HepG2 (cell line): ENCODE data around the gene KANSL1L. TPM values are rescaled to one million over a fixed set of nuclear protein-coding genes. Genes with fewer than 3 reads are reported as not detected.

Source experiments
- ARID2 ChIP-seq: sonication (generic); formaldehyde crosslinking; IDR thresholded peaks from 2 replicates; pipeline ENCODE4 v1.8.1; 2022; ENCODE audit warnings: mild to moderate bottlenecking, missing genetic modification reagents, borderline replicate concordance
- ARNT ChIP-seq: fragments of 450-650 bp; IDR thresholded peaks from 2 replicates; pipeline ENCODE4 v1.6.1; 2017
- CEBPG ChIP-seq: IDR thresholded peaks from 2 replicates; pipeline ENCODE4 v1.6.1; 2016
- CHD2 ChIP-seq: IDR thresholded peaks from 2 replicates; pipeline ENCODE4 v1.6.1; 2011; ENCODE audit warnings: low read depth, low read length, improper control_type of control experiment
- FOXK1 ChIP-seq: sonication (generic); formaldehyde crosslinking; IDR thresholded peaks from 2 replicates; pipeline ENCODE4 v1.4.0; 2020; ENCODE audit warnings: low read depth, missing genetic modification reagents, borderline replicate concordance
- GABPB1 ChIP-seq: IDR thresholded peaks from 2 replicates; pipeline ENCODE4 v1.6.1; 2016; ENCODE audit warnings: mild to moderate bottlenecking, missing genetic modification reagents, moderate library complexity, missing compliant biosample characterization
- MAFF ChIP-seq: IDR thresholded peaks from 2 replicates; pipeline ENCODE4 v1.6.1; 2011; ENCODE audit warnings: low read depth, low read length, improper control_type of control experiment
- NR3C1 ChIP-seq: sonication (generic); formaldehyde crosslinking; IDR thresholded peaks from 2 replicates; pipeline ENCODE4 v1.4.0; 2020; ENCODE audit warnings: missing genetic modification reagents
- POLR2G ChIP-seq: fragments of 200-400 bp; formaldehyde crosslinking; IDR thresholded peaks from 2 replicates; pipeline ENCODE4 v1.6.1; 2018; ENCODE audit warnings: mild to moderate bottlenecking, low read depth, low read length, moderate library complexity
- RARG ChIP-seq: sonication (generic); formaldehyde crosslinking; IDR thresholded peaks from 2 replicates; pipeline ENCODE4 v1.4.0; 2020; ENCODE audit warnings: low read depth, mild to moderate bottlenecking, missing genetic modification reagents
- RBM39 ChIP-seq: fragments of 200-400 bp; formaldehyde crosslinking; IDR thresholded peaks from one replicate; pipeline ENCODE4 v1.6.1; 2018; ENCODE audit warnings: antibody characterized with exemption, mild to moderate bottlenecking, low read depth, low read length; ENCODE audit not compliant: poor library complexity, severe bottlenecking
- SMAD1 ChIP-seq: sonication (generic); formaldehyde crosslinking; IDR thresholded peaks from 2 replicates; pipeline ENCODE4 v1.4.0; 2020; ENCODE audit warnings: missing genetic modification reagents, low read depth, mild to moderate bottlenecking, borderline replicate concordance
- TCF7 ChIP-seq: sonication (generic); IDR thresholded peaks from 2 replicates; pipeline ENCODE4 v1.6.1; 2016; ENCODE audit warnings: antibody characterized with exemption, low read depth
- ZBTB2 ChIP-seq: sonication (generic); formaldehyde crosslinking; IDR thresholded peaks from 2 replicates; pipeline ENCODE4 v1.8.0; 2022; ENCODE audit warnings: low read depth, missing genetic modification reagents
- ZBTB49 ChIP-seq: sonication (generic); formaldehyde crosslinking; IDR thresholded peaks from 2 replicates; pipeline ENCODE4 v1.4.0; 2020; ENCODE audit warnings: missing genetic modification reagents, borderline replicate concordance
- ZFP82 ChIP-seq: sonication (generic); formaldehyde crosslinking; IDR thresholded peaks from 2 replicates; pipeline ENCODE4 v1.5.1; 2020; ENCODE audit warnings: mild to moderate bottlenecking, missing genetic modification reagents, borderline replicate concordance
- ZMYM4 ChIP-seq: sonication (generic); formaldehyde crosslinking; IDR thresholded peaks from 2 replicates; pipeline ENCODE4 v1.8.1; 2023; ENCODE audit warnings: mild to moderate bottlenecking, missing genetic modification reagents
- ZNF256 ChIP-seq: sonication (generic); formaldehyde crosslinking; conservative IDR thresholded peaks from 2 replicates; pipeline ENCODE4 v1.4.0; 2020; ENCODE audit warnings: missing genetic modification reagents
- ZNF430 ChIP-seq: sonication (generic); formaldehyde crosslinking; IDR thresholded peaks from 2 replicates; pipeline ENCODE4 v1.9.0; 2021; ENCODE audit warnings: mild to moderate bottlenecking, missing genetic modification reagents
- ZNF615 ChIP-seq: sonication (generic); formaldehyde crosslinking; IDR thresholded peaks from 2 replicates; pipeline ENCODE4 v1.5.0; 2020; ENCODE audit warnings: mild to moderate bottlenecking, missing genetic modification reagents, borderline replicate concordance
- ZNF703 ChIP-seq: sonication (generic); formaldehyde crosslinking; IDR thresholded peaks from 2 replicates; pipeline ENCODE4 v1.5.1; 2020; ENCODE audit warnings: missing genetic modification reagents, mild to moderate bottlenecking, moderate library complexity, borderline replicate concordance
- ZNF83 ChIP-seq: sonication (generic); formaldehyde crosslinking; IDR thresholded peaks from 2 replicates; pipeline ENCODE4 v1.4.0; 2020; ENCODE audit warnings: missing genetic modification reagents, mild to moderate bottlenecking, borderline replicate concordance
- ZNF891 ChIP-seq: sonication (generic); formaldehyde crosslinking; IDR thresholded peaks from 2 replicates; pipeline ENCODE4 v1.5.0; 2020; ENCODE audit warnings: mild to moderate bottlenecking, missing genetic modification reagents
- ZZZ3 ChIP-seq: sonication (generic); formaldehyde crosslinking; IDR thresholded peaks from 2 replicates; pipeline ENCODE4 v1.4.0; 2020; ENCODE audit warnings: missing genetic modification reagents, mild to moderate bottlenecking, borderline replicate concordance
- polyA plus RNA-seq, 8 experiments: library from polyadenylated mRNA; depleted of rRNA in 3 of 8; stranded (reverse) in 7 of 8; unstranded in 1 of 8; fragments of >200 nt; fragmentation: Illumina TruSeq in 4 of 8; extraction: Trizol in 4 of 8; gene quantifications; 2 replicates each; pipeline versions ENCODE4 v1.2.1 to v1.2.3, GENCODE V29; 2011 to 2016; ENCODE audit warnings: low read depth in 4 of 8, missing spikeins in 1 of 8, mixed read lengths in 1 of 8; ENCODE audit not compliant: insufficient read depth in 1 of 8
- total RNA-seq, 5 experiments: library from RNA; depleted of rRNA; stranded (reverse); fragments of >200 nt; fragmentation: Illumina TruSeq; extraction: Trizol; gene quantifications; 2 replicates each; pipeline ENCODE4 v1.2.3, GENCODE V29; 2016; ENCODE audit warnings: low read depth in 1 of 5
- TF ChIP-seq, protein P1 (sequence below): sonication (generic); formaldehyde crosslinking; IDR thresholded peaks from 2 replicates; pipeline ENCODE4 v1.4.0; 2020; ENCODE audit warnings: missing genetic modification reagents

Gene KANSL1L
- total and polyA plus RNA-seq, 2 of the 13 experiments (the other 11 are each of a cell fraction or from before 2014, with no cell fraction given): 5.4 to 10.3 TPM

GRCh38 chr2:210170446-210171303 is 534 bp downstream of the KANSL1L start (continued):
- TF ChIP-seq ARNT (no peak), ZNF891 (CRISPR knock-in tag) (no peak), RARG (CRISPR knock-in tag) (0 out of 2 replicates have a peak, but pooled peaks have one; percentile 17), ZNF703 (CRISPR knock-in tag) (no peak), CHD2 (no peak), CEBPG (CRISPR knock-in tag) (peak; percentile 88), ZFP82 (CRISPR knock-in tag) (no peak), GABPB1 (CRISPR knock-in tag) (peak; percentile 67), ZNF430 (CRISPR knock-in tag) (no peak), ZBTB2 (no peak), NR3C1 (CRISPR knock-in tag) (no peak), SMAD1 (CRISPR knock-in tag) (no peak), ZNF83 (CRISPR knock-in tag) (no peak), ZZZ3 (CRISPR knock-in tag) (no peak), POLR2G (peak; percentile 62; the same call in 1 of the 2 replicates), ARID2 (peak; percentile 69; the same call in 1 of the 2 replicates), RBM39 (no peak), ZNF615 (CRISPR knock-in tag) (no peak), TCF7 (peak; percentile 40; the same call in 1 of the 2 replicates), ZNF256 (CRISPR knock-in tag) (peak; percentile 82; the same call in 1 of the 2 replicates), MAFF (no peak), ZMYM4 (CRISPR knock-in tag) (peak; percentile 77), FOXK1 (CRISPR knock-in tag) (peak; percentile 74; the same call in 1 of the 2 replicates), ZBTB49 (CRISPR knock-in tag) (no peak)
- TF ChIP-seq, protein P1, sequence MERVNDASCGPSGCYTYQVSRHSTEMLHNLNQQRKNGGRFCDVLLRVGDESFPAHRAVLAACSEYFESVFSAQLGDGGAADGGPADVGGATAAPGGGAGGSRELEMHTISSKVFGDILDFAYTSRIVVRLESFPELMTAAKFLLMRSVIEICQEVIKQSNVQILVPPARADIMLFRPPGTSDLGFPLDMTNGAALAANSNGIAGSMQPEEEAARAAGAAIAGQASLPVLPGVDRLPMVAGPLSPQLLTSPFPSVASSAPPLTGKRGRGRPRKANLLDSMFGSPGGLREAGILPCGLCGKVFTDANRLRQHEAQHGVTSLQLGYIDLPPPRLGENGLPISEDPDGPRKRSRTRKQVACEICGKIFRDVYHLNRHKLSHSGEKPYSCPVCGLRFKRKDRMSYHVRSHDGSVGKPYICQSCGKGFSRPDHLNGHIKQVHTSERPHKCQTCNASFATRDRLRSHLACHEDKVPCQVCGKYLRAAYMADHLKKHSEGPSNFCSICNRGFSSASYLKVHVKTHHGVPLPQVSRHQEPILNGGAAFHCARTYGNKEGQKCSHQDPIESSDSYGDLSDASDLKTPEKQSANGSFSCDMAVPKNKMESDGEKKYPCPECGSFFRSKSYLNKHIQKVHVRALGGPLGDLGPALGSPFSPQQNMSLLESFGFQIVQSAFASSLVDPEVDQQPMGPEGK (CRISPR knock-in tag): peak; percentile 65; the same call in 1 of the 2 replicates
